ENCODE results near the gene TATDN2.
"Not testable (repeated sequence)": the region's sequence is repeated elsewhere in the genome, so short reads cannot be mapped to it uniquely, and the experiment has no call there.

Gene TATDN2

GRCh38 chr3:10235551-10235950 lies 12.7 kb upstream of the TATDN2 start:
- DNase-seq, result no peak

- DNase-seq, result no peak
Observed at GRCh38 chr3:10238345-10239183, 9.7 kb upstream of the TATDN2 start.

- DNase-seq, result no peak
Observed at GRCh38 chr3:10240799-10241198, 7.5 kb upstream of the TATDN2 start.

GRCh38 chr3:10242182-10243065 lies 5.8 kb upstream of the TATDN2 start:
- DNase-seq, result no peak

GRCh38 chr3:10244009-10244408 lies 4.2 kb upstream of the TATDN2 start:
- no peak for DNase-seq

GRCh38 chr3:10245081-10245712 lies 3.1 kb upstream of the TATDN2 start:
- DNase-seq, result no peak

- DNase-seq, result no peak
Observed at GRCh38 chr3:10247679-10248183, 528 bp upstream of the TATDN2 start.

- DNase-seq, result no peak
Observed at GRCh38 chr3:10248984-10249748, 907 bp downstream of the TATDN2 start.

GRCh38 chr3:10249833-10250232 lies 1.6 kb downstream of the TATDN2 start:
- DNase-seq, result no peak

GRCh38 chr3:10251006-10251405 lies 2.7 kb downstream of the TATDN2 start:
- no peak for DNase-seq

- DNase-seq, result no peak
Observed at GRCh38 chr3:10253731-10254130, 5.5 kb downstream of the TATDN2 start.

- DNase-seq, result no peak
Observed at GRCh38 chr3:10255835-10256234, 7.6 kb downstream of the TATDN2 start.

GRCh38 chr3:10259036-10259435 lies 10.8 kb downstream of the TATDN2 start:
- no peak for DNase-seq

- DNase-seq, result no peak
Observed at GRCh38 chr3:10259798-10260197, 11.5 kb downstream of the TATDN2 start.

GRCh38 chr3:10260211-10260701 lies 12.0 kb downstream of the TATDN2 start:
- no peak for DNase-seq

- no peak for DNase-seq
Observed at GRCh38 chr3:10262027-10262426, 13.8 kb downstream of the TATDN2 start.

GRCh38 chr3:10263646-10264363 lies 15.5 kb downstream of the TATDN2 start:
- no peak for DNase-seq

GRCh38 chr3:10265833-10266232 lies 17.6 kb downstream of the TATDN2 start:
- no peak for DNase-seq

GRCh38 chr3:10266936-10267335 lies 18.7 kb downstream of the TATDN2 start:
- not testable (repeated sequence) for DNase-seq

- DNase-seq, result no peak
Observed at GRCh38 chr3:10268116-10268515, 19.9 kb downstream of the TATDN2 start.

- no peak for DNase-seq
Observed at GRCh38 chr3:10268930-10269329, 20.7 kb downstream of the TATDN2 start.

GRCh38 chr3:10269443-10269842 lies 21.2 kb downstream of the TATDN2 start:
- no peak for DNase-seq

Data from NCI-H2029 (cell line).